HG03439 (cell line): ENCODE data around the gene TMPRSS6.
A peak's percentile ranks its signal among the peaks of the same experiment; 100 is the strongest.

Experiments used
- ATAC-seq: cut with Tn5 transposase; IDR thresholded peaks from one replicate; pipeline ENCODE4 v1.9.1; 2021; ENCODE audit warnings: mild to moderate bottlenecking, moderate library complexity; ENCODE audit not compliant: unreplicated experiment

Gene TMPRSS6

DNA sequence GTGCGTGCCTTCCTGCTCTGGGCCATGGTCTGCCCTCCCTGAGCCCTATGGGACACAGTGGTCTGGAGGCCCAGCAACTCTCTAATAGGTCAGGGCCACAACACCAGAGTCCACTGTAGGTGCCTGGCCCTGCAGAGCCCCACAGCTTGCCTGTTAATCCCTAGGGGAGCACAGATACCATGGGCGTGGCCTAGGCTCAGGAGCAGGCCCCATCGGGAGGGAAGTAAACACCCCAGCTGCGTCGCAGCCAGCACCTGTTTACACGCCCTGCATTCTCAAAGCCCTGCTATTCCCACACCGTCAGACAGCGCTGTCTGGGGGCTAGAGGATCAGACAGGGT is 55.5 kb downstream of the TMPRSS6 start:
- ATAC-seq = no peak

DNA sequence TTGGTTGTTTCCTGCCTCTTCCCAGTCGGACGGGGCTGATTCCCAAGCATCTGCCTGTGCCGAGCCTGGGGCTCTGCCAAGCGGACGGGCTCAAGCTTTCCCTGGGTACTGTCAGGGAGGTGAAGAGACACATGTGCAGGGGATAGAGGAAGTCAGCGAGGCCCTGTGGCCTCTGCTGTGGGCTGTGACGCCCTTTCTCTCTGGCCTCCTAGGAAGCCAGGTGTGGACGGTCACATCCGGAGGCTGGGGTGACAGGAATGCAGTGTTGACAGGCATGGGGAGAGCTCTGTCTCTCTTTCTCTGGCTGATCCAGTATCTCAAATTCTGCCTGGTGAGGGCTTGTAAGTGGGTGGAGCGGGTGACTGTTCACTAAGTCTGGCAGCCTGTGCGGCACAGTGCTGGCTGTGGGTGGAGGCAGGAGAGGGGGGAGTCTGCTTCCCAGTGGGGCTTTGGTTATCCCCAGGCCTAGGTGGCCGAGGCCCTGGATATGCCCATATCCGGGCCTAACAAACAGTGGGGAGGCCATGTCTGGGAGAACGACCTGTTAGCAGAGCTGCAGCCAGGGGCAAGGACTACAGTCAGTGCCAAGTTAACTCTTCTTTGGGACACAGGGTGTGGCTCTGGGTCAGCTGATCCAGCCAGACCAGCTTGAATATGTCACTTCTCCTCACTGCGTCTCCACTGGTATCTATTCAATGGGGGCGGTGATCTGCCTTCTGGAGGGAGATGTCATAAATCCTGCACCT is 56.0 kb downstream of the TMPRSS6 start:
- ATAC-seq = no peak

DNA sequence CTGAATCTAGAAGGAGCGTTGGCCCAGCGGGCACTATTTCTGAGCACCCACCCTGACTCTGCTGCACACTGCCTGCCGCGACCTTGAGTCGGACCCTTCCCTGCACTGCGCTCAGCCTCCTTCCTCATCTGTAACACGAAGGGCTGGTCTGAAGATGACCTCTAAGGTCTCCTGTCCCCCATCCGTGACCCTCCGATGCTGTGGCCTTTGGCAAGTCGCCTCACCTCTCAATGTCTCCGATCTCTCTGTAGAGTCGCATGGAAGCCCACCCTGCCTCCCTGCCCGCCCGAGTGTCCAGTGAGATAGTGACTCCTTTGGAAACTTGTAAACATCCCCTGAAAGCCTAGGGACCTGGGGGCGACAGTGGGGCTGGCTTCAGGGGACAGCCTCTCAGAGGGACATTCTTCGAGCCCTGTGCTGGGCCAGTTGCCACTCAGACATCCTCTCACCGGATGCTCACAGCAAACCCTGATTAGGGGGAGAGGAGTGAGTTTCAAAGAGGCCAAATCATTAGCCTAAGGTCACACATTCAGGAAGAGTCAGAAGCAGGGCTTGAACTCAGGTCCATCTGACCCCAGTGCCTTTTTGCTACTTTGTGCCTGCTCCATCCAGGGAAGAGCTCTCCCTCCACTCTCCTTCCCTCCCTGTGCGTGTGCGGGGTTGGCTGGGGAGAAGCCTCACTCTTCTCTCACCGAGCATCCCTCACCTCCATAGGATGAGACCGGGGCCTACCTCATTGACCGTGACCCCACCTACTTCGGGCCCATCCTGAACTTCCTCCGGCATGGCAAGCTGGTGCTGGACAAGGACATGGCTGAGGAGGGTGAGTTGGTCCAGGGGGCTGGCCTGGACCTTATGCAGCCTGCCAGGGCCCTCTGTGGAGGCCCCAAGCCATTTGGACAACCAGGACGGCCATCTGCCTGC is 56.9 kb downstream of the TMPRSS6 start:
- no peak for ATAC-seq

DNA sequence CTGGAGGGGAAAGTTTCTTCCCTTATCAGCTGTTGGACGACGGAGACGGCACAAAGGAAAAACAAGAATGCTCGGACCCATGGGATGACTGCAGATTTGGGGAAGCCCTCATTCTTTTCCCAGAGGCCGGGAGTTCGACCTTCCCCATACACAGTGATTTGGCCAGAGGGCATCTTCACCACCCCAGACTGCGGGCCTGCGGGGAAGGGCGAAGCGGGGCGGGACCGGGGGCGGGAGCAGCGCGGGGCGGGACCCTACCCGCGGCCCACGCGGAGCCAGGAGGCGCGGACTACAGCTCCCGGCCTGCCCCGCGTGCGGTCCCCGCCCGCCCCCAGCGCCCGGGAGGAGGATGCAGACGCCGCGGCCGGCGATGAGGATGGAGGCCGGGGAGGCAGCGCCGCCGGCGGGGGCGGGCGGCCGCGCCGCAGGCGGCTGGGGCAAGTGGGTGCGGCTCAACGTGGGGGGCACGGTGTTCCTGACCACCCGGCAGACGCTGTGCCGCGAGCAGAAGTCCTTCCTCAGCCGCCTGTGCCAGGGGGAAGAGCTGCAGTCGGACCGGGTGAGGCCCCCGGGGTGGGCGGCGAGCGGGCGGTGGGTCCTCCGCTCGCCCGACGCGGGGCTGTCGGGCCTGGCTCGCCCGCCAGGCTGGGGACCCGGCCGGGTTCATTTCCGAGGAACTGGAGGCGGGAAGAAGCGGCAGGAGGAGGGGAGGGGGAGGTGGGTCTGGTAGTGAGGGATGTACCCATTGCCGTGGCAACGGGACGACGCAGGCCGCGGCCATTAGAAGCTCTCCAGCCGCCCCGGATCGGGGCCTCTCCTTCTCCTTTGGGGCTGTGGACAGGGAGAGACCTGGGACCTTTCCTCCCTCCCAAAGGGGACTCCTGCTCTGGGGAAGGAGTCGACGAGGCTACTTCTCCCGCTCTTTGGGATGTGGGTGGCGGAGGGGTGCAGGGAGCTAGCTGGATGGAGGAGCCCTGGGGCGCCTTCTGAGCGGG is 57.8 kb downstream of the TMPRSS6 start, which contains the start of gene KCTD17:
Gene KCTD17 (plus strand): TSS at position 352 of the 995 bp plus-strand sequence. CDS start 19 bp downstream, at position 371.
- peak; percentile 57 for ATAC-seq

DNA sequence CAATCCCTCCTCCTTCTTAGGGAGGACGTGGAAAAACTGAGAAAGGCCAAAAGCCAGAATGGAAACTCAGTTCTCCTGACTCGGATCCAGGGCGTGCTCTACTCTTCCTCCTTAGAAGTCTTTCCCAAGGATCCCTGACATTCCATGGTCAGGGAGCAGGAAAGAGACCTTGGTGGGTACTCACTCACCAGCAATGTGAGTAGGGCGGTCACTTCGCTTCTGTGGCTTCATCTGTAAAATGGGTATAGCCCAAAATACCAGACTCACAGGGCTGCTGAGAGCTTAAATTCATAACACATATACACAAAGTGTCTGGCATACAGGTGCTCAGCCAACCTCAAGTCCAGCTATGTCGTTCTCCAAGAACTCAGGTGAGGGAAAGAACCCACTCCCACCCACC is 58.6 kb downstream of the TMPRSS6 start:
- ATAC-seq = no peak

DNA sequence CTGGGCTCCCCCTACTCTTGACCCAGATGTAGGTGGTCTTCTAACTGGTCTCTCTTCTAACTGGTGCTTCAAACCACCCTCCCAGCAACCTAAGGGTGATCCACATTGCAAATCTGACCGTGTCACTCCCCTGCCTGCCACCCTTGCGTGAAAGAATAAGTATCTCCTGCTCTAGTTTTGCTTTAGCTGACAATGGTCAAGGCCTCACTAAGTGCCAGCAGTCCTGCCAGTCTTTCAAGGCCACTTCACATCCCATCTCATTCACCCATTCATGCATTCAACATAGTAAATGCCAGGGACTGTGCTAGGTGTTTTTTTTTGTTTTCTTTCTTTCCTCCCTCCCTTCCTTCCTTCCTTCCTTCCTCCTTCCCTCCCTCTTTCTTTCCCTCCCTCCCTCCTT is 60.3 kb downstream of the TMPRSS6 start:
- ATAC-seq = no peak

DNA sequence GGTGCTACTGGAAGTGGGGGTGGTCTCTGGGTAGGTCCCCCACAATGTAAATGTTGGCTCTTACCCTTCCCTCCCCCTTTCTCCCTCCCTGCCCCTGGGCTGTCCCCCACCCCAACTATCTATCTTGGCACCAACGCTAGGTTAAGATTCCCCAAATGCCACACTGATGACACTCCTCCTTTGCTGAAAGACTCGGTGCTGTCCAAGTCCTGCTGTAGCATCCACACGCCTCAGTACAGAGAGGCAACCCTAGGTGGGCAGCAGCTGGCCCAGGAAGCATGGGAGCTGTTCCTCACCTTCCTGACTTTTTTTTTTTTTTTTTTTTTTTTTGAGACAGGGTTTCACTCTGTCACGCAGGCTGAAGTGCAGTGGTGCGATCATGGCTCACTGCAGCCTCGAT is 61.4 kb downstream of the TMPRSS6 start:
- no peak for ATAC-seq

DNA sequence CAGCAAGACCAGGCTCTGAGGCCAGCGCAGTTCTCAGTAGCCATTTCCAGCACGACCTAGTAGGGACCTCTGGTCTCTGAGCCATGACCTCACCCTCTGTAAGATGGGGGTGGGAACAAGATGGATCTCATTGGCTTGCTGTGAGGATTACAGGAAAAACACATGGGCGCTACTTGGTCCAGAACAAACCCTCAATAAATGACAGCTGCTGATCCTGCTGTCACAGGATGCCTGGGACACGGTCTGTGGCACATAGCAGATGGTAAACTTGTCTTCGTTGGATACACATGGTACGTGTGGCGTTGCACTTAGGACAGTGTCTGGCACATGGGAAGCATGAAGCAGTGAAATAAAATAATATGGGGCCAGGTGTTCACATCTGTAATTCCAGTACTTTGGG is 62.5 kb downstream of the TMPRSS6 start:
- no peak for ATAC-seq

DNA sequence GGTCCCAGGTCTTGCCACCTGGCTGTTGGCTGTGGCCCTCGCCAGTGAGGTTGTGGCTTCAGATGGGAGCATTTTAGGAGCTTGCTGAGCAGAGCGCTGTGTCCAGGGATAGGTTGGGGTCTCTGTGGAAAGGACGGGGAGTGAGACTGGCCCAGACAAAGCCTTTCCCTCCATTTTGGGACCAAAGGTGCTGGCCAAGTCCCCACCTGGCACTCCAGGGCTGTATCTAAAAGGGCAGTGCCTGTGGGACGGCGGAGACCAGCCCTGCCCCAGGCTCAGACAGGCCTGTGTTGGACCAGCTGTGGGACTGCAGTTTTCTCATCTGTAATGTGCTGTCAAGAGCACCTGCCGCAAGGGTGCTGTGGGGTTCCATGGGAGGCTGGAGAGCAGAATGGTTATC is 62.9 kb downstream of the TMPRSS6 start:
- no peak for ATAC-seq

DNA sequence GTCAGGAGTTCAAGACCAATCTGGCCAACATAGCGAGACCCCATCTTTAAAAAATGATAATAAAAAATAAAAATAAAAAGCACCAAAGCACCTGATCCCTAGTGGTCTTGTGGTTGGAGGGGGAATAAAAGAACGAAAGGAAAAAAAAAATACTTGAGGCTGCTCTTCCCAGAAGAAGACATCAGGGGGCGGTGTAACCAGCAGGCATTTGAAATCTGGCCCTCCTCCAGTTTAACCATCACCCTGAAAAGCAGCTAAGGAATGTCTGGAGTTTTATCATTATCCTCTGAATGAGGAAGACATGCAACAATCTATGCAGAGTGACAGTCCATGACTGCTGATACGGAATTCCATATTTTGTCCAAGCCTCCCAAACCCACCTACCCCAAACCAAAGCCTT is 63.6 kb downstream of the TMPRSS6 start:
- ATAC-seq = no peak

DNA sequence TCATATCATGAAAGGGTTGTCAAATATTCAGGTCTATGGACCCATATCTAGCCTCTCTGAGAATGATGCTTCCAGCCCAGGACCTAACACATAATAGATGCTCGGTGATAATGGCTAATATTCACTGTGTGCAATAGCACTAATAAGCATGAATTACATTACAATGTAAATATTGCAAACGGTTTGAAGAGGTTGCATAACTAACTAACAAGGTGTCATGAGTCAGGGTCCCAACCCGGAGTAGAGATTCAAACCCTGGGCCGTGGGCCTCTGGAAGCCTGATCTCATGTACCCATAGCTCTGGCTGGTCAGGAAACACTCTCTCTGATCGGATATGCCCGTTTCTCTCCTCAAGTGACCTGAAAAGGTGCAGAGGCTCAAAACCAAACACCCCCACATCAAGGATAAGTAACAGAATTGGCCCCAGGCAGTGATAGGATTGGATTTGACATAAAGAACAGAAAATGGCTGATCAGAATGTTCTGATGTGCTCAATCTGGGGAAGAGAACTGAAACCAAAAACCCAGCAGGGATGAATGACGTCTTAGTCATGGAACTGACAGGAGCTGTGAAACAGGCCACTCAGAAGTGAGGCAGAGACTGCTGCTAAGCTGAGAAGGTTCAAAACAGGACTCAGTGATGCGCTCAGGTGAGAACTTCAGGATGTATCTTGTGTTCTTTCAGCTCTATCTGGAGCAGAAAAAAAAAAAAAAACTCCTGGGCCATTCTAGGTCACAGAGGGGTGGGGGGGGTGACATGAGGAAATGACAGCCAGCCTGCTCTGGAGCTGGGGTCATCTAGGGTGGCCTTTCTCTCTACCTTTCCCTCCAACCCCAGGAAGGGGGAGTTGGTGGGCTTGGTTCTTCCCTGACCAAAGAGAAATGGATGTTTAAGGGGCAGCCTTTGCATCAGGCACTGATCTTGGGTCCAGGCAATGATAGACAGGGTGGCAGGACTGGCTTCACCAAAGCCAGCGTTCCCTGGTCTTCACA is 64.6 kb downstream of the TMPRSS6 start:
- no peak for ATAC-seq

DNA sequence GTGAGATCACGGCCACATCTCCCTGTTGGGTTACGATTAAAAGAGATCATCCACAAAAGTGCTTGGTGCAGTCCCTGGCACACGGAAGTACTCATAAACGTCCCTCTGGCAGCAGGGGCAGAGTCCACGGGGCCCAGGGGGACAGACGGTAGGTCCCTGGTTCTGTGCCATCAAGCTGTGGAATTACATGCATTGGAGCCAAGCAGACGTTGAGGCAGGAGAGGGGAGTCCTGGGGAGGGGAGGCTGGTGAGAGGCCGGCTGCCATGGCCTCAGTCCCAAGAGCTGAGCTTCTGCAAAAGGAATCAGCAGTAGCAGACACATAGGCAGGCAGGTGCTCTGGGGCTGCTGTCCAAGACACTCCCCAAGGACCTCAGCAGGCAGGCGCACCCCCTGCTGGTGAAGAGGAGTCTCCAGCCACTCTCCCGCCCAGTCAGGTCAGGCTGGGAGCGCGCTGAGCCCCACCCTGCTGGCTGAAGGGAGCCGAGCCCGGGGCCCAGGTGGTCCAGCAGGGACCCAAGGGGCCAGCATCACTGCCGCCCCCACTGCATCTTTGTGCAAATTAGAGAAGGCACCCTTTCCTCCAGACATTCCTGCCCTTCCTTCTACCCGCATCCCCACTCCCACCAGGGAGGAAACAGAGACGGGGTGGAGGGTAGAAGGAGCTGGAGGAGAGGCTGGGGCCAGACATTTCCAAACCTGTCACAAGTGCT is 65.5 kb downstream of the TMPRSS6 start:
- peak; percentile 53 for ATAC-seq

DNA sequence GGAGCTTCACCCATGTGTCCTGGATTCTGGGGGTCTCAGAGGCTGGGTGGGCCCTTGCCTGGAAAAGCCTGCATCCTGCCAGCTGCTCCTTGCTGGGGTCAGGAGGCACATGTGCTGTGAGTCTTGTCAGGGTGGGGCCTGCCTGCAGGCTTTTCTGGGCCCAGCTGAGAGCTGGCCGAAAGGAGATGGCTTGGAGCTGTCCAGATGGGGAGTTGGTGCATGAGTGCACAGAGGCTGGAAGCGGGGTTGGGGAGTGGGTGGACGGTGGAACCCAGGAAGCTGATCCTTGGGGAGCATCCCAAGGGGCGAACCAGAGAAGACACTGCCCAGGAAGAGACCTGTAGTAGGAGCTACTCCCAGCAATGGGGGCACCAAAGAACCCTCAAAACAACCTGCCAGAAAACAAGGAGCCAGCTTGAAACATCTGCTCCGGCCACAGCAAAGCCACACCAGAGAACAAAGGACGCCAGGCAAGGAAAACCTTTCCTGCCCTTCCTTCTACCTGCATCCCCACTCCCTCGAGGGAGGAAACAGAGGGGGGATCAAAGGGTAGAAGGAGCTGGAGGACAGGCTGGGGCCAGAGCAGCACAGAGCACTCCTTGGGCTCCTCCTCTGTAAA is 66.2 kb downstream of the TMPRSS6 start:
- ATAC-seq = no peak

DNA sequence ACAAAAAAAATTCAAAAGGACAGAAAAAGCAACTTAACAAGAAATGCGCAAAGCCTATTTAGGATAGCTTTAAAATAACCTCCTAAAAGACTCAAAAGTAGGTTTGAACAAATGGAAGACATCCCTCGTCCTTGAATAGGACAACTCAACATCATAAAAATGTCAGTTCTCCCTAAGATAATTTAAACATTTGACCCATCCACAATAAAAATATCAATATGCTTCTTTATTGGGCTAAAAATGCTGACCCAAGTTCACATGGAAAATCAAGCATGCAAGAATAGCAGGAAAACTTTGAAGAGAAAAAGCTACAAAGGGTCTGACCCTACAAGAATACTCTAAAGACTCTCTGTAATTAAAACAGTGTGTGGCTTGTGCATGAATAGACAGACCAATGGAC is 70.0 kb downstream of the TMPRSS6 start:
- no peak for ATAC-seq

DNA sequence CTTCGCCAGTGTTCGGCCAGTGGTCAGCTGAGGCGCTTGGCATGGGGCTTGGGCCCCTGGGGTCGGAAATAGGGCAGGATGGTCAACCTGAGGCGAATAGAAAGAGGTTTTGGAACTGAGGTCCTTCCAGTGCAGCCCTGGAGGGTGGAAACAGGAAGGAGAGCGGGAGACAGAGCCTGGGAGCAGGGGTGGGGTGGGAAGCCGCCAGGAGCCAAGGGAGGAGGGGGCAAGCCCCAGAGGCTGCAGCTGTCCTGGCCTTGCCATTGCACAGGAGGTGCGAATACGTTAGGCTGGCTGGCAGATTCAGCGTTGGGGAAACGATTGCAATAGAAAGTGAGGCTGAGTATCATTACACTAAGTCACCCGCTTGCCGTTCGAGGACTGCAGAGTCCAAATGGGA is 71.8 kb downstream of the TMPRSS6 start:
- ATAC-seq = no peak

DNA sequence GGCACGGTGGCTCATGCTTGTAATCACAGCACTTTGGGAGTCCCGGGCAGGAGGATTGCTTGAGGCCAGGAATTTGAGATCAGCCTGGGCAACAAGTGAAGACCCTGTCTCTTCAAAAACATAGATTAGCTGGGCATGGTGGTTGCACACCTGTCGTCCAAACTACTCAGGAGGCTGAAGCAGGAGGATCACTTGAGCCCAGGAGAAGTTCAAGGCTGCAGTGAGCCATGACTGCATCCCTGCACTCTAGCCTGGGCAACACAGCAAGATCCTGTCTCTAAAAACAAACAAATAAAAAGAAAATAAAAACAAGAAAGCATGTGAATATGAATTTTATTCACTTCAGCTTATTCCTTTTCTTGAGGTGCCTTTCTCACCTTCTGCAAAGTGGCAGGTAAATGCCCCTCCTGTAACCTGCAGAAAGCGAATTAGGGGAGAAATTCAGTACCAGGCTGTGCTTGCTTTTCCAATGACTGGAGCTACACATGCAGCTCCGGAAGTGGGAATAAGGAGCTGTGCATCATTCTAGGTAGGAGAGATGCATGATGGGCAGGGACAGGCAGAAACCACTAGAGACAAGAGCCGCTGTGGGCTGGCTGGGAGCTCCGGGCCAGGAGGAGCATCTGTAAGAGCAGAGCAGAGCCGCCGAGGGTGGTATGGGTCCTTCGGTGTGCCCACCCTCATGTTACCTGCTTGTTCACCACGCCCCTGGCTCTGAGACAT is 72.7 kb downstream of the TMPRSS6 start:
- no peak for ATAC-seq

DNA sequence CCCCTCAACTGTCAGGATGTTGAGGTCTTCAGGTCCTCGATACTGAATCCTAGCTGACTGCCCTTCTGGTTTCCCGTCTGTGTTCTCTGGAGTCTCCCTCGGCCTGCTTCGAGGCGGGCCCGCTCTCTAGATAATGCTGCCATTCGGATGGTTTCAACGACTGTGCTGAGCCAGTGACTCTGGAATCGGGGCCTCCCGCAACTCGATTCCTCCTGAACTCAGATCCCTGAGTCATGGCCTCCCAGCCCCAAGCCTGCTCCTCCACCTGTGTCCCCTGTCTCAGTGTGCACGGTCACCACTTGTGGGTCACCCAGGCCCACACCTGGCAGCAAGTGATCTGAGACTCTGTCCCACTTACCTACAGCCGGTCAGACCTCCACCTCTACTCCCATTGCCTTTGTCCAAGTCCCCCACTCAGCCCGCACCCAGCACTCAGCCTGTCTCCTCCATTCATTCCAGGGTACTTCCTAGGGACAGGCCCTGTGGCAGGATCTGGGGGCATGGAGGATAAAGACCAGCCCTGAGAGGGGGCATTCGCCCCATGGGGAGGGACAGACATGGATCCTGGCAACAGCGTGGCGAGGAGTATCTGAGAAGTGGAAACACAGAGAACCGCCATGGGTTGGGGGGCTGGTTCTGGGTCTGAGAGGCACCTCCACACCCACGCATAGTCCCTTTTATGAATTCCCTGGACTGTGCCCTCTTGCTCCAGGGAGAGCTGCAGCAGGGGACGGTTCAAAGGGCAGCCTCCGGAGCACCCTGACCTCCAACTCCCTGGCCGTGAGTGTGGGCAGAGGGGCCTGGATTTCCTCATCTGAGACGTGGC is 75.7 kb downstream of the TMPRSS6 start:
- no peak for ATAC-seq
